Smooth muscle cell of the pulmonary artery (primary cell): ENCODE results near the gene FAM168B. TPM values are rescaled to one million over a fixed set of nuclear protein-coding genes. Genes with fewer than 3 reads are reported as not detected.

ENCODE experiments used
- total RNA-seq: library from RNA; depleted of rRNA; stranded (reverse); fragments of >200 nt; gene quantifications from 2 replicates; pipeline ENCODE4 v1.2.3, GENCODE V29; 2014

FAM168B gene, protein sequence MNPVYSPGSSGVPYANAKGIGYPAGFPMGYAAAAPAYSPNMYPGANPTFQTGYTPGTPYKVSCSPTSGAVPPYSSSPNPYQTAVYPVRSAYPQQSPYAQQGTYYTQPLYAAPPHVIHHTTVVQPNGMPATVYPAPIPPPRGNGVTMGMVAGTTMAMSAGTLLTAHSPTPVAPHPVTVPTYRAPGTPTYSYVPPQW
- 98.4 and 100 TPM in 2 replicates for total RNA-seq

DNA sequence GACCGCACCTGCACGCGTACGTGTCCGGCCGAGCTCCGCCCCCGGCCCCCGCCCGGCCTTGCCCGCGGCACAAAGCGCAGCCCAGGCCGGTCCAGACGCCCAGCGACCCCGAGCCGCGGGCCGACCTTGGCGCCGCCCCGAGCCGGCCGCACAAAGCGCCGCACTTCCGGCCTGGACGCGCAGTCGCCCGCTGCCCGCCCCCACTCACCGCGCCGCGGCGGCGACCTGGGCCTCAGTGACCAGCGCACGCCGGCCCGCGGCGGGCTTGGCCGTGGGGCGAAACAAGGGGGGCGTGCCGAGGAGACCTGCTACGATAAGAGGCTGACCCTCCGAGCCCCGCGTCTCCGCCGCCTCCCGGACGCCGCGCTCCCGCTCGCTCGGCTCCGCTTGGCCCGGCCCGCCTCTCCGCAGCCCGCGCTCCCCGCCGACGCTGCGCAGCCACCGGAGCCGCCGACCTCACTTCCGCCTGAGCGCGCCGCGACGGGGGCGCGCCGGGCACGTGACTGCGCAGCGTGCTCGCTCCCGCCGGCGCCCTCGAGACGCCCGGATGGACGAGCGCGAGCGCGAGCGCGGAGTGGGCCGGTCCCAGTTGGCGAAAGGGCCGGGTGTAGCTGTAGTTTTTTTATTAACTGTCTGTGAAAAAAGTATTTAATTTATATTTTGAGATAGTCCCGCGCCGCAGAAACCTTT is at the start of gene FAM168B:
Gene FAM168B, minus strand, starts transcription at position 455 of the 690 bp plus-strand sequence. CDS start 10,814 bp downstream, outside the sequence.

GRCh38 chr2:131105156-131105949 is 12.1 kb upstream of the FAM168B start, which contains the start of gene PLEKHB2:
Gene PLEKHB2, plus strand, starts transcription at chr2:131105336. Its CDS starts 15,606 bp downstream, at chr2:131120942.

Other genes starting within 250 kb of the FAM168B start
- gene PLEKHB2, start 11.9 kb upstream of the FAM168B start, total RNA-seq: 105 and 131 TPM in 2 replicates
- gene POTEE, start 116.1 kb upstream of the FAM168B start, total RNA-seq: not detected in 2 replicates